ENCODE data around the gene DMKN. TPM values are rescaled to one million over a fixed set of nuclear protein-coding genes. Genes with fewer than 3 reads are reported as not detected.

DMKN gene
- total RNA-seq, 1 donor from 2014 or later: not detected

- H3K36me3 Mint-ChIP-seq (ENCODE audit: low read depth): no peaks in the 10 kb centered on the region
- peaks cover 13% of the 10 kb centered on the region for H3K4me1 Mint-ChIP-seq
- no peak overlapping the region for H3K4me3 Mint-ChIP-seq
- peaks cover 21% of the 10 kb centered on the region for H3K27me3 Mint-ChIP-seq (ENCODE audit: low read depth)
- no peak for TF ChIP-seq CTCF (conservative IDR thresholded peaks at IDR 0.05)
- no peaks in the 10 kb centered on the region for H3K9me3 Mint-ChIP-seq
- DNase-seq (ENCODE audit: low read depth, low spot score): no peak
- no peak overlapping the region for H3K27ac Mint-ChIP-seq (ENCODE audit: unreplicated experiment)
Measured at GRCh38 chr19:35517342-35517741, 3.9 kb upstream of the DMKN start.

- H3K9me3 Mint-ChIP-seq: no peaks in the 10 kb centered on the region
- peaks cover 10% of the 10 kb centered on the region for H3K4me1 Mint-ChIP-seq
- H3K27me3 Mint-ChIP-seq (ENCODE audit: low read depth): peaks cover 31% of the 10 kb centered on the region
- H3K36me3 Mint-ChIP-seq (ENCODE audit: low read depth): no peaks in the 10 kb centered on the region
- no peak overlapping the region for H3K27ac Mint-ChIP-seq (ENCODE audit: unreplicated experiment)
- no peak overlapping the region for H3K4me3 Mint-ChIP-seq
- DNase-seq (ENCODE audit: low read depth, low spot score): no peak
- TF ChIP-seq CTCF (conservative IDR thresholded peaks at IDR 0.05): no peak
Measured at GRCh38 chr19:35516310-35516709, 2.9 kb upstream of the DMKN start.

- Mint-ChIP-seq H3K4me1 (no peaks in the 10 kb centered on the region), H3K9me3 (no peaks in the 10 kb centered on the region), H3K36me3 (ENCODE audit: low read depth) (no peaks in the 10 kb centered on the region), H3K4me3 (no peak overlapping the region), H3K27me3 (ENCODE audit: low read depth) (peaks cover 51% of the 10 kb centered on the region), H3K27ac (ENCODE audit: unreplicated experiment) (no peak overlapping the region)
- TF ChIP-seq CTCF (conservative IDR thresholded peaks at IDR 0.05): no peak
- no peak for DNase-seq (ENCODE audit: low read depth, low spot score)
Measured at GRCh38 chr19:35514282-35514809, 897 bp upstream of the DMKN start.

GRCh38 chr19:35512831-35513627 lies 420 bp downstream of the DMKN start:
- Mint-ChIP-seq H3K4me1 (no peaks in the 10 kb centered on the region), H3K36me3 (ENCODE audit: low read depth) (no peaks in the 10 kb centered on the region), H3K27me3 (ENCODE audit: low read depth) (peaks cover 64% of the 10 kb centered on the region), H3K4me3 (no peak overlapping the region), H3K27ac (ENCODE audit: unreplicated experiment) (no peak overlapping the region), H3K9me3 (no peaks in the 10 kb centered on the region)
- no peak for TF ChIP-seq CTCF (conservative IDR thresholded peaks at IDR 0.05)
- no peak for DNase-seq (ENCODE audit: low read depth, low spot score)

- Mint-ChIP-seq H3K27ac (ENCODE audit: unreplicated experiment) (no peak overlapping the region), H3K4me1 (no peaks in the 10 kb centered on the region), H3K36me3 (ENCODE audit: low read depth) (no peaks in the 10 kb centered on the region), H3K4me3 (no peak overlapping the region), H3K9me3 (no peaks in the 10 kb centered on the region), H3K27me3 (ENCODE audit: low read depth) (peaks cover 78% of the 10 kb centered on the region)
- TF ChIP-seq CTCF (conservative IDR thresholded peaks at IDR 0.05): no peak
- DNase-seq (ENCODE audit: low read depth, low spot score): no peak
Measured at GRCh38 chr19:35511337-35511736, 2.1 kb downstream of the DMKN start.
